ENCODE measurements around the gene LRWD1.
"Not testable (repeated sequence)": the region's sequence is repeated elsewhere in the genome, so short reads cannot be mapped to it uniquely, and the experiment has no call there.

DNA sequence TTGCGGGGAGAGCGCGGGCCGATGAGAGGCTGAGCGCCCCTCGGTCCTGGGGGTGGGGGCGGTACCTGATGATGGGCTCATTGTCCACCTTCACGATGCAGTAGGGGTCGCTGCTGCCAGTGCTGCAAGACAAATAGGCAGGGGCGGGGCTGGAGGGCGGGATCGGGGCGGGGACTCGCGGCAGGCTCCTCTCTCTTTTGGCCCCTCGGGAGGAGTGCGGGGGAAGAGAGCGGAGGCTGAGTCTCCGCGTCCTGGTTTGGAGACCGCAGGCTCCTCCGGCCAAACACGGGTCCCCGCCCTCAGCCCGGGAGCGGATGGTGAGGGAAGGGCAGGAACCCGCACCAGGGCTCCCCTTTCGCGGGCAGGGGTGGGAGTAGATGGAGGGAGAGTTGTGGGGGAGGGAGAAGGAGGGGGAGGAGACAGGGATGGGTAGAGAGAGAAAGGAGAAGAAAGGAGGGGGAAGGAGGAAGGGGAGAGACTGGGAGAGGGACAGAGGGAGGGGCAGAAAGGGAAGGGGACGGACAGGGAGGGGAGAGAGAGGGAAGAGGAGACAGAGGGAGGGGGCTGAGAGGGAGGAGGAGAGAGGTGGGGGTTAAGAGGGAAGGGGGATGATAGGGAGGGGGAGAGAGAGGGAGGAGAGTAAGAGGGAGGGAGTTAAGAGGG lies 47.2 kb downstream of the LRWD1 start:
- TF ChIP-seq, protein P1, sequence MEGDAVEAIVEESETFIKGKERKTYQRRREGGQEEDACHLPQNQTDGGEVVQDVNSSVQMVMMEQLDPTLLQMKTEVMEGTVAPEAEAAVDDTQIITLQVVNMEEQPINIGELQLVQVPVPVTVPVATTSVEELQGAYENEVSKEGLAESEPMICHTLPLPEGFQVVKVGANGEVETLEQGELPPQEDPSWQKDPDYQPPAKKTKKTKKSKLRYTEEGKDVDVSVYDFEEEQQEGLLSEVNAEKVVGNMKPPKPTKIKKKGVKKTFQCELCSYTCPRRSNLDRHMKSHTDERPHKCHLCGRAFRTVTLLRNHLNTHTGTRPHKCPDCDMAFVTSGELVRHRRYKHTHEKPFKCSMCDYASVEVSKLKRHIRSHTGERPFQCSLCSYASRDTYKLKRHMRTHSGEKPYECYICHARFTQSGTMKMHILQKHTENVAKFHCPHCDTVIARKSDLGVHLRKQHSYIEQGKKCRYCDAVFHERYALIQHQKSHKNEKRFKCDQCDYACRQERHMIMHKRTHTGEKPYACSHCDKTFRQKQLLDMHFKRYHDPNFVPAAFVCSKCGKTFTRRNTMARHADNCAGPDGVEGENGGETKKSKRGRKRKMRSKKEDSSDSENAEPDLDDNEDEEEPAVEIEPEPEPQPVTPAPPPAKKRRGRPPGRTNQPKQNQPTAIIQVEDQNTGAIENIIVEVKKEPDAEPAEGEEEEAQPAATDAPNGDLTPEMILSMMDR (conservative IDR thresholded peaks at IDR 0.05; ENCODE audit: low read length) = not testable (repeated sequence)
- not testable (repeated sequence) for TF ChIP-seq EZH2phosphoT487 (IDR thresholded peaks at IDR 0.05; ENCODE audit: borderline replicate concordance, low read depth, low read length)
